Measurements from ENCODE around the gene MEX3C. TPM values are rescaled to one million over a fixed set of nuclear protein-coding genes. Genes with fewer than 3 reads are reported as not detected.

Gene MEX3C
- total RNA-seq, 1 donor from 2014 or later: 54.1 TPM

DNA sequence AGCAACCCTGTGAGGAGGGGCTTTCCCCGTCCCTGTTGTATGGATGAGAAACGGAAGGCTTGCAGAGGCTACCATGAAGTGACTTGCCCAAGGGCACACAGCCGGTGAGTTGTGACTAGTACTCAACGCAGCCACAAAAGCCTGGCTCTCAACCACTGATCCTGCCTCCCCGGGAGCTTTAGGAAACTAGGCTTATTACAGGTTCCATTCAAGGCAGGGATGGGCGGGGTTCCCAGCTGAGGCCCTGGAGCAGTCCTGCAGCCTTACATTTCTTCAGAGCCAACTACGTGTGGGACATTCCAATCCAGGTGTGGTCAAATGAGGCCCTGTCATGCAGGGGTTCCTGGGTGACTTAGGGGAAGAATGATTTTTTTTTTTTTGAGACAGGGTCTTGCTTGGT is 59.6 kb downstream of the MEX3C start:
- H3K9me3 Mint-ChIP-seq (ENCODE audit: unreplicated experiment): no peaks in the 10 kb centered on the region
- no peaks in the 10 kb centered on the region for H3K36me3 Mint-ChIP-seq (ENCODE audit: low read depth, unreplicated experiment)
- H3K4me3 Mint-ChIP-seq (ENCODE audit: unreplicated experiment): no peak overlapping the region
- no peak overlapping the region for H3K27ac Mint-ChIP-seq (ENCODE audit: unreplicated experiment)
- peaks cover 2% of the 10 kb centered on the region for H3K27me3 Mint-ChIP-seq (ENCODE audit: unreplicated experiment)
- TF ChIP-seq, protein P1, sequence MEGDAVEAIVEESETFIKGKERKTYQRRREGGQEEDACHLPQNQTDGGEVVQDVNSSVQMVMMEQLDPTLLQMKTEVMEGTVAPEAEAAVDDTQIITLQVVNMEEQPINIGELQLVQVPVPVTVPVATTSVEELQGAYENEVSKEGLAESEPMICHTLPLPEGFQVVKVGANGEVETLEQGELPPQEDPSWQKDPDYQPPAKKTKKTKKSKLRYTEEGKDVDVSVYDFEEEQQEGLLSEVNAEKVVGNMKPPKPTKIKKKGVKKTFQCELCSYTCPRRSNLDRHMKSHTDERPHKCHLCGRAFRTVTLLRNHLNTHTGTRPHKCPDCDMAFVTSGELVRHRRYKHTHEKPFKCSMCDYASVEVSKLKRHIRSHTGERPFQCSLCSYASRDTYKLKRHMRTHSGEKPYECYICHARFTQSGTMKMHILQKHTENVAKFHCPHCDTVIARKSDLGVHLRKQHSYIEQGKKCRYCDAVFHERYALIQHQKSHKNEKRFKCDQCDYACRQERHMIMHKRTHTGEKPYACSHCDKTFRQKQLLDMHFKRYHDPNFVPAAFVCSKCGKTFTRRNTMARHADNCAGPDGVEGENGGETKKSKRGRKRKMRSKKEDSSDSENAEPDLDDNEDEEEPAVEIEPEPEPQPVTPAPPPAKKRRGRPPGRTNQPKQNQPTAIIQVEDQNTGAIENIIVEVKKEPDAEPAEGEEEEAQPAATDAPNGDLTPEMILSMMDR (IDR thresholded peaks at IDR 0.05; ENCODE audit: unreplicated experiment): no peak
- no peak for DNase-seq (ENCODE audit: low spot score)
- no peaks in the 10 kb centered on the region for H3K4me1 Mint-ChIP-seq (ENCODE audit: unreplicated experiment)

DNA sequence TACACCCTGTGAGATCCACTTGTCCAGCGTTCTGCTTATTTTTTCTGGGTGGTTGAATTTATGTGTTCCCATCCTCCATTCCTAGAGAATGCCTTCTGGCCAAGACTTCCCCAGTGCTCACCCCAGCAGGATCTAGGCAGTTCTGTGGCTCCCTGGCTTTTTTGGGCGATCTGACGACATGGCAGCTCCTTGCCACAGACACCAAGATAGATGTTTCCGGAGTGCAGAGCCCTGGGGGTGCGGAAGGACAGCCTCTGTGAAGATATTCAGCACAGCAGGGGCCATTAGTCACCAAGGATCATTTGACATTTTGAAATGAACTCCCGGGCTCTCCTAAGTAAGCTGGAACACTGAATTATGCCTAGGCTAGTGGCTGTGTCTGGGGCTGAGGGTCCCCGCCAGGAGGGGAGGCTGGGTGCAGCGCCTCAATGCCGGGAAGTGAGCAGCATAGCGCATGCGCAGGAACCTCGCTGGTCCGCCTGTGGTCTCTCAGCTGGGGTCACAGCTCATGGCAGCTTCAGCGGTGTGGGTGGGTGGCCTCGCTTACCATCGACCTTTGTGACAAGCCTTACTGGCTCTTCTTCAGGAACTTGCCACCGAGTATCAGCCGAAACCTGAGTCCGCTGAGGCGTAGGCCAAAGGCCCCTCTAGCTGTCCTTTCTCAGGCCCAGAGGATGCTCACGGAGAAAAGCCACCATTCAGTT is 60.3 kb downstream of the MEX3C start:
- H3K9me3 Mint-ChIP-seq (ENCODE audit: unreplicated experiment): no peaks in the 10 kb centered on the region
- H3K4me1 Mint-ChIP-seq (ENCODE audit: unreplicated experiment): no peaks in the 10 kb centered on the region
- no peak for DNase-seq (ENCODE audit: low spot score)
- H3K27ac Mint-ChIP-seq (ENCODE audit: unreplicated experiment): no peak overlapping the region
- TF ChIP-seq, protein P1 (IDR thresholded peaks at IDR 0.05; ENCODE audit: unreplicated experiment): no peak
- no peaks in the 10 kb centered on the region for H3K36me3 Mint-ChIP-seq (ENCODE audit: low read depth, unreplicated experiment)
- no peak overlapping the region for H3K4me3 Mint-ChIP-seq (ENCODE audit: unreplicated experiment)
- peaks cover 2% of the 10 kb centered on the region for H3K27me3 Mint-ChIP-seq (ENCODE audit: unreplicated experiment)

DNA sequence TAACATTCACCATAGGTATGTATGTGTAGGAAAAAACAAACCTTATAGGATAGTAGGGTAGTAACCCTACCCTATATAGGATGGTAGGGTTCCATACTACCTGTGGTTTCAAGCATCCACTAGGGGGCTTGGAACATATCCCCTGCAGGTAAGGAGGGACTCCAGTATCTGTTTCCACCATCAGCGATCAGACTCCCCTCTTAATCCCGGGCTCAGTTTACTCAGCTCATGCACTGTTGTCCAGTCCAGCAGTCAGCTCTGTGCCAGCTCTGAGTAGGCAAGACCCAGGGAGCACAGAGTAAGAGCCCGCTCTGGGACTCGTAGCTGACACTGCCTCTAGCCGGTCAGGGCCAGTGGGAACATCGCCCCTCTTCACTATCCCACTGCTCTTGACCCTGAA is 61.7 kb downstream of the MEX3C start:
- TF ChIP-seq, protein P1 (IDR thresholded peaks at IDR 0.05; ENCODE audit: unreplicated experiment): peak; percentile 19
- H3K4me3 Mint-ChIP-seq (ENCODE audit: unreplicated experiment): no peak overlapping the region
- DNase-seq (ENCODE audit: low spot score): no peak
- peak overlapping the region; percentile 20 for H3K27ac Mint-ChIP-seq (ENCODE audit: unreplicated experiment)
- H3K36me3 Mint-ChIP-seq (ENCODE audit: low read depth, unreplicated experiment): no peaks in the 10 kb centered on the region
- peaks cover 2% of the 10 kb centered on the region for H3K27me3 Mint-ChIP-seq (ENCODE audit: unreplicated experiment)
- no peaks in the 10 kb centered on the region for H3K4me1 Mint-ChIP-seq (ENCODE audit: unreplicated experiment)
- no peaks in the 10 kb centered on the region for H3K9me3 Mint-ChIP-seq (ENCODE audit: unreplicated experiment)

DNA sequence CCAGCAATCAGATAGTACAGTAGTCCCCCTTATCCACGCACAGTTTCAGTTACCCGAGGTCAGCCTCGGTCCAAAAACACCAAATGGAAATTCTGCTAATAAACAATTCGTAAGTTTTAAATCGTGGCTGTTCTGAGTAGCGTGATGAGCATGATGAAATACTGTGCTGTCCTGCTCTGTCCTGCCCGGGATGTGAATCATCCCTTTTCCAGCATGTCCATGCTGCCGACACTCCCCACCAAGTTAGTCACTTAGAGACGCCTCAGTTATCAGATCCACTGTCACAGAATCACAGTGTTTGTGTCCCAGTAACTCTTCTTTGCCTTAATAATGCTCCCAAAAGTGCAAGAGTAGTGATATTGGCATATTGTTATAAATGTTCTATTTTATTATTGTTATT is 62.1 kb downstream of the MEX3C start:
- no peak overlapping the region for H3K27ac Mint-ChIP-seq (ENCODE audit: unreplicated experiment)
- TF ChIP-seq, protein P1 (IDR thresholded peaks at IDR 0.05; ENCODE audit: unreplicated experiment): no peak
- DNase-seq (ENCODE audit: low spot score): no peak
- H3K36me3 Mint-ChIP-seq (ENCODE audit: low read depth, unreplicated experiment): no peaks in the 10 kb centered on the region
- no peak overlapping the region for H3K4me3 Mint-ChIP-seq (ENCODE audit: unreplicated experiment)
- H3K9me3 Mint-ChIP-seq (ENCODE audit: unreplicated experiment): no peaks in the 10 kb centered on the region
- H3K4me1 Mint-ChIP-seq (ENCODE audit: unreplicated experiment): no peaks in the 10 kb centered on the region
- peaks cover 2% of the 10 kb centered on the region for H3K27me3 Mint-ChIP-seq (ENCODE audit: unreplicated experiment)

DNA sequence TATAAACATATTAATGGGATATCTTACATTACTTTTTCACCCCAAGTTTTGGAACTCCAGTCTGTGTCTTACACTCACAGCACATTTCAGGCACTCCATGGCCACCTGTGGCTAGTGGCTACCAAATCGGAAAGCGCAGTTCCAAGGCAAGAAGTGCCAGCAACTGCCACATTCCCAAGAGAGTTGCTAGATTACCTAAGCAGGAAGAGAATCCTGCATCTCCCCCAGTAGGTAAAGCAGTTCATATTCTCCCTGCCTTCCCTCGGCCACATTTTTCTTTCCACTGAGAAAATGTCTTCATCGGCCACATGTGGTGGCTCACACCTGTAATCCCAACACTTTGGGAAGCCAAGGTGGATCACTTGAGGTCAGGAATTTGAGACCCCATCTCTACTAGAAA is 62.8 kb downstream of the MEX3C start:
- peaks cover 2% of the 10 kb centered on the region for H3K27me3 Mint-ChIP-seq (ENCODE audit: unreplicated experiment)
- H3K36me3 Mint-ChIP-seq (ENCODE audit: low read depth, unreplicated experiment): no peaks in the 10 kb centered on the region
- TF ChIP-seq, protein P1 (IDR thresholded peaks at IDR 0.05; ENCODE audit: unreplicated experiment): no peak
- H3K27ac Mint-ChIP-seq (ENCODE audit: unreplicated experiment): no peak overlapping the region
- H3K4me3 Mint-ChIP-seq (ENCODE audit: unreplicated experiment): no peak overlapping the region
- H3K9me3 Mint-ChIP-seq (ENCODE audit: unreplicated experiment): no peaks in the 10 kb centered on the region
- H3K4me1 Mint-ChIP-seq (ENCODE audit: unreplicated experiment): no peaks in the 10 kb centered on the region
- no peak for DNase-seq (ENCODE audit: low spot score)

Measured in endothelial cell (in vitro differentiated cells).